Neutrophil (primary cell): ENCODE results near the gene ZNF362.

Experiments
- H3K27ac ChIP-seq: fragments of 200-600 bp; sonication (generic); 2 replicates; pipeline ENCODE4 v1.5.1; 2016; ENCODE audit warnings: mild to moderate bottlenecking, moderate library complexity
- H3K27me3 ChIP-seq: fragments of 200-600 bp; sonication (generic); 2 replicates; pipeline ENCODE4 v1.6.0; 2016; ENCODE audit warnings: mild to moderate bottlenecking
- H3K36me3 ChIP-seq: fragments of 200-600 bp; sonication (generic); 2 replicates; pipeline ENCODE4 v1.5.1; 2017
- H3K4me1 ChIP-seq, 2 experiments: fragments of 200-600 bp in 1 of 2; sonication (generic) in 1 of 2; 1 replicate in 1 of 2; 2 replicates in 1 of 2; pipeline versions ENCODE4 v1.5.1 to v1.6.1; 2013 to 2016; ENCODE audit warnings: low read depth in 1 of 2, low read length in 1 of 2, mild to moderate bottlenecking in 1 of 2, moderate library complexity in 1 of 2; ENCODE audit not compliant: control insufficient read depth in 1 of 2, insufficient read depth in 1 of 2
- H3K4me3 ChIP-seq, 2 experiments: fragments of 200-600 bp in 1 of 2; sonication (generic) in 1 of 2; 1 replicate in 1 of 2; 2 replicates in 1 of 2; pipeline ENCODE4 v1.5.1; 2013 to 2016; ENCODE audit warnings: low read depth in 1 of 2, low read length in 1 of 2, mild to moderate bottlenecking in 1 of 2, moderate library complexity in 1 of 2
- H3K9me3 ChIP-seq: fragments of 200-600 bp; sonication (generic); 2 replicates; pipeline ENCODE4 v1.5.1; 2016
- TF ChIP-seq, protein P1 (sequence below): fragments of 200-600 bp; sonication (generic); IDR thresholded peaks from 2 replicates; pipeline ENCODE4 v1.5.1; 2016; ENCODE audit warnings: antibody characterized with exemption

Gene ZNF362

DNA sequence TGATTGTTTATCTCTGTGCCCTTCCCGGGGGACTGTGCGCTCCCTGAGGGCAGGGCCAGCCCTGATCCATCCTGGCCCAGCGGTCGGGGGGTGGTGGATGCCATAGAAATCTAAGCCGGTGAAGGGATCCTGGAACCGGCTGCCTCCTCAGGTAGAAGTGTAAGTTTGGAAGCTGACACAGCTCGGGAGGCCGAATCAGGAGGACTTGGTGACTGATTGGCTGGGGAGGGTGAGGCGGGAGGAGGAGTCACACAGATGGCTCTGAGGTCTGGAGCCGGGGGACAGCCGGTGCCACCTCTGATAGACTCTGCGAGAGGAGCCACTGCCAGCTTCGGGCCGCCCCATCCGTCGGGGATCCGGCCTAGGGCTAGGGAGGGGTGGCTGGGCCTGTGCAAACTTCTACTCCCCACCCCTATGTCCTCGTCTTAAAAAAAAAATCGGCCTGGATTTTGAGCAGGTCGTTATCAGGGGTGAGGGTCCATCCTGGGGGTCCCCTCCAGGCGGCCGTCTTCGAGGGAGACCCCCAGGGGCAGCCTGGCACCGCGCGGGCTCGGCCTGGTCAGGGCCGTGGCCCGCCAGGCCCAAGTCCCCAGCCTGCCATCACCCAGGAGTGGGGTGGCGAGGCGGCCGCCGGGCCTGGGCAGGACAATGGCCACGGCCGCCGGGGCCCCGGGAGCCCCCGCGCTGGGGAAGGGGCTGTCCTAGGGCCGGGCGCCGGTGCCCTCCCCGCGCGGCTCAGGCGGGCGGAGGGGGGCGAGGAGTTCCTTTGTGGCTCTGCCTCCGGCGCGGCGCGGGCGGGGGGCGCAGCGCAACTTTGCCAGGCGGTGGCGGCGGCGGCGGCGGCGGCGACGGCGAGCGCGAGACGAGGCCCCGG is 708 bp upstream of the ZNF362 start:
- Histone ChIP-seq H3K9me3 (no peaks in the 10 kb centered on the region), H3K4me3 (peak overlapping the region; percentile 56 to 61), H3K27ac (peak overlapping the region; percentile 61), H3K27me3 (peaks cover 27% of the 10 kb centered on the region), H3K4me1 (peaks cover 23 to 27% of the 10 kb centered on the region in 2 experiments), H3K36me3 (no peaks in the 10 kb centered on the region)
- TF ChIP-seq, protein P1, sequence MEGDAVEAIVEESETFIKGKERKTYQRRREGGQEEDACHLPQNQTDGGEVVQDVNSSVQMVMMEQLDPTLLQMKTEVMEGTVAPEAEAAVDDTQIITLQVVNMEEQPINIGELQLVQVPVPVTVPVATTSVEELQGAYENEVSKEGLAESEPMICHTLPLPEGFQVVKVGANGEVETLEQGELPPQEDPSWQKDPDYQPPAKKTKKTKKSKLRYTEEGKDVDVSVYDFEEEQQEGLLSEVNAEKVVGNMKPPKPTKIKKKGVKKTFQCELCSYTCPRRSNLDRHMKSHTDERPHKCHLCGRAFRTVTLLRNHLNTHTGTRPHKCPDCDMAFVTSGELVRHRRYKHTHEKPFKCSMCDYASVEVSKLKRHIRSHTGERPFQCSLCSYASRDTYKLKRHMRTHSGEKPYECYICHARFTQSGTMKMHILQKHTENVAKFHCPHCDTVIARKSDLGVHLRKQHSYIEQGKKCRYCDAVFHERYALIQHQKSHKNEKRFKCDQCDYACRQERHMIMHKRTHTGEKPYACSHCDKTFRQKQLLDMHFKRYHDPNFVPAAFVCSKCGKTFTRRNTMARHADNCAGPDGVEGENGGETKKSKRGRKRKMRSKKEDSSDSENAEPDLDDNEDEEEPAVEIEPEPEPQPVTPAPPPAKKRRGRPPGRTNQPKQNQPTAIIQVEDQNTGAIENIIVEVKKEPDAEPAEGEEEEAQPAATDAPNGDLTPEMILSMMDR: no peak

DNA sequence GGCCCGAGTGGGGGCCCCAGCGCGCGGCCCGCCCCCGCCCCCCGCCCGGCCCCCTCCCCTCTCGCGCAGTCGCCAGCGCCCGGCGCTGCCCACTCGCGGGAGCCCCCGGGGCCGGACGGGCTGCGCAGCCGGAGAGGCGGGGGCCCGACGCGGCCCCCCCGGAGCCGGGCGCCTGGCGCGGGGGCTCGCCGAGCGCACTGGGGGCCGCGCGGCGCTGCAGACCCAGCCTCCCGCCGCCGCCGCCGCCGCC is 146 bp upstream of the ZNF362 start:
- Histone ChIP-seq H3K4me3 (peak overlapping the region in 1 of 2 experiments; percentile 92), H3K9me3 (no peaks in the 10 kb centered on the region), H3K27ac (peak overlapping the region; percentile 57), H3K4me1 (peaks cover 23 to 27% of the 10 kb centered on the region in 2 experiments), H3K36me3 (no peaks in the 10 kb centered on the region), H3K27me3 (peaks cover 25% of the 10 kb centered on the region)
- TF ChIP-seq, protein P1: no peak

DNA sequence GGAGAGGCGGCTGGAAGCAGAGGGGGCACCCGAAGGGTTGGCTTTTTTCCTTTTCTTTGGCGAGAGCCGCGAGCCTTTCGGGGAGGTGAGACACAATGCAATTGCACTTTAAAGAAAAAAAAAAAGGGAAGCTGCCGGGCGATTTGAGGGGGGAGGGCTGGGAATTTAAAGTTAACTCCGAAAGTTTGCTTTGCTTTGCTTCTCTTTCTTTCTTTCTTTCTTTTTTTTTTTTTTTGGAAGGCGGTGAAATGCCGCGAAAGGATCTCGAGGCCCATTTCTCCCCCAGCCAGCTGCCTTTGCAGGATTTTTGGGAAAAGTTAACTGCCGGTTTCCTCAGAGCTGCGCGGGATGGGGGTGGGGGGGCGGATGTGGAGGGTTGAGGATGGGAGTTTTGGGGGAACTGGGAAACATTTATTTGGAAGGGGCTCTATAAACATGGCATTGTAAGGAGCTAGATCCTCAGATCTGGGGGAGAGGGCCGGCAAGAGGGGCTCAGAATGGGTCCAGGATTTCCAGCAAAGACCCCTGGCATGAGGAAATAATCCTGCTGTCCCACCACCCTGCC is 997 bp downstream of the ZNF362 start:
- H3K27me3 ChIP-seq: peaks cover 16% of the 10 kb centered on the region
- no peaks in the 10 kb centered on the region for H3K36me3 ChIP-seq
- peak overlapping the region; percentile 77 for H3K27ac ChIP-seq
- TF ChIP-seq, protein P1: no peak
- no peaks in the 10 kb centered on the region for H3K9me3 ChIP-seq
- peaks cover 23 to 27% of the 10 kb centered on the region in 2 experiments for H3K4me1 ChIP-seq
- peak overlapping the region; percentile 67 to 92 for H3K4me3 ChIP-seq

DNA sequence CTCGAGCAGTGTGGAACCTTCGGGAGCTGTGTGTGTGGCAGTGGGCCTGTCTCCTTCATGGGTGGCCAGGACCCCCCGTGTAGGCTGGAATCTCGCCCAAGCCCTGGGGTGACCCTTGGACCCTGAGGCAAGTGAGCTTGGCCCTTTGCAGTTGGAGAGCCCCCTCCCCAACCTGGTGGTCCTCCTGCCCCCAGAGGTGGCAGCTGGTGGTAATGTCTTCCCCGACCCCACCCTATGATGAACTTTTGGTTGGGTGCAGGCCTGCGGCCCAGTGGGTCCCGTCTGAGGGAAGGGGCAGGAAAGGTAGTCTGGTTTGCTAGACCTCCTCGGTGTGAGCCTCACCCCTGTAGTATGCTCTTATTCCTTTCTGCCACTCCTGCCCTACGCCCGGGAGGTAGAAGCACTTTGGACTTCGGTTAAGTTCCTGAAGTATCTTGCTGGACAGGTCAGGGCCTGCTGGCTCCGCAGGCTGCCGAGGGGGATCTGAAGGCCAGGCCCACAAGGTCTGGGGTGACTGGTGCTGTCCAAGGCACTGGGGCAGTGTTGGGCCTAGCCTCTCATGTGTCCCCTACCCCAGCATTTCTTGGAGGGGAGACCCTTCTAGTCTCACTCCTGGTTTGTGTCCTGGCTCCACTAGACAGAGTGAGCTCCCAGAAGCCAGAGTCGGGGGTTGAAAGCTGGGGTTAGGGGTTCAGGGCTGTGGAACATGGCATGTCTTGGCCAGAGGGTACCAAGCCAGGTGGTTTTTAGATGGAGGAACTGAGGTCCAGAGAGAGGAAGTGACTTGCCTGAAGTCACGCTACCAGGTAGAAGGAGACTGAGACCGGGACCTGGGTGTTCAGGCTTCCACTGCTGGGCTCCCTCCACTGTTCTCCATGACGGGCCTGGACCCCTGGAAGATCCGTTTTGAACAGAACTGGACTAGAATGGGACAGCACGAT is 1.8 kb downstream of the ZNF362 start:
- peak overlapping the region; percentile 67 to 92 for H3K4me3 ChIP-seq
- H3K27me3 ChIP-seq: peaks cover 11% of the 10 kb centered on the region
- TF ChIP-seq, protein P1: no peak
- H3K9me3 ChIP-seq: no peaks in the 10 kb centered on the region
- peaks cover 23 to 27% of the 10 kb centered on the region in 2 experiments for H3K4me1 ChIP-seq
- H3K36me3 ChIP-seq: peaks cover 6% of the 10 kb centered on the region
- peak overlapping the region; percentile 77 for H3K27ac ChIP-seq

DNA sequence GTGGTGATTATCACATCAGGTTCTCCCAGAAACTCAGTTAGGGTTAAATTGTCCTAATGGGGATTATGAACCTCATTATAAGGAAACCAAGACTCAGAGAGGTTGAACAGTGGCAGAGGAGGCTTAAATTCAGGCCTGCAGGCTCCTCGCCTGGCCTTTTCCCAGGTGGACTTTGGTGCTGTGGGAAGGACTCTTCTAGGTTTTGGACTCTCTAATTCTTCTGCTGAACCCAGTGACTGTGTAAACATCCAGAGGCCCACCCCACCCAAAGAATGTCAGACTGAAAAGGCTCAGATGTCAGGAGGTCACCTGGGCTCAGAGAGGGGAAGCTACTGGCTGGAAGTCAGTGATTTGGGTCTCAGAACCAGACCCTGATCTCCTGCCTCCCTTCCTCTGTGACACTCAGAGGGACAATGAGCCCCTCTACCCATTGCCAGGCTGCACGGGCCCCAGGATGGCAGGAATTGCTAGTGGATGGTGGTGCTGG is 2.5 kb downstream of the ZNF362 start:
- peak overlapping the region; percentile 77 for H3K27ac ChIP-seq
- TF ChIP-seq, protein P1: no peak
- no peaks in the 10 kb centered on the region for H3K9me3 ChIP-seq
- peaks cover 5% of the 10 kb centered on the region for H3K27me3 ChIP-seq
- H3K4me3 ChIP-seq: no peak overlapping the region
- peaks cover 23 to 27% of the 10 kb centered on the region in 2 experiments for H3K4me1 ChIP-seq
- peaks cover 6% of the 10 kb centered on the region for H3K36me3 ChIP-seq
